PC-3 (cell line): ENCODE data around the gene PRKAR2B. TPM values are rescaled to one million over a fixed set of nuclear protein-coding genes. Genes with fewer than 3 reads are reported as not detected.

Source experiments
- ATAC-seq: fragments of 200-7000 bp; cut with Tn5 transposase; 2 replicates; pipeline ENCODE4 v1.9.1; 2020; ENCODE audit warnings: mild to moderate bottlenecking, moderate library complexity
- BruUV-seq: library from RNA; stranded (reverse); fragments of 400-500 nt; replicated peaks from 2 replicates; lab custom pipeline; 2021; lab: Mats Ljungman, UMichigan
- CTCF ChIA-PET: fragments of 300-600 bp; sonication (Branson Sonifier 250); formaldehyde crosslinking; loops from one replicate; lab custom pipeline; 2022; ENCODE audit warnings: antibody characterized with exemption; lab: Charles Lee
- POLR2A ChIA-PET: fragments of 300-600 bp; sonication (Branson Sonifier 250); formaldehyde crosslinking; loops from one replicate; lab custom pipeline; 2022; ENCODE audit warnings: antibody characterized with exemption; ENCODE audit not compliant: unreplicated experiment; lab: Charles Lee
- DNase-seq: peaks from one replicate; pipeline ENCODE4 v3.0.0-alpha.2; 2015
- H2AFZ ChIP-seq: fragments of 300-600 bp; sonication (generic); 2 replicates; pipeline ENCODE4 v1.6.0; 2016; ENCODE audit warnings: antibody characterized with exemption, low read length
- H3F3A ChIP-seq: fragments of 300-600 bp; sonication (generic); one replicate; pipeline ENCODE4 v1.6.0; 2017; ENCODE audit warnings: antibody characterized with exemption, low read length, control low read depth, mild to moderate bottlenecking; ENCODE audit not compliant: unreplicated experiment
- H3K27ac ChIP-seq: fragments of 300-600 bp; sonication (generic); 2 replicates; pipeline ENCODE4 v1.5.1; 2016; ENCODE audit warnings: mild to moderate bottlenecking, low read length
- H3K27me3 ChIP-seq: fragments of 300-600 bp; sonication (generic); 2 replicates; pipeline ENCODE4 v1.6.1; 2016; ENCODE audit warnings: low read length, mixed read lengths
- H3K36me3 ChIP-seq: fragments of 300-600 bp; sonication (generic); 2 replicates; pipeline ENCODE4 v1.6.1; 2016; ENCODE audit warnings: low read depth, mixed run types, low read length, mixed read lengths
- H3K4me1 ChIP-seq: fragments of 300-600 bp; sonication (generic); 2 replicates; pipeline ENCODE4 v1.5.1; 2016; ENCODE audit warnings: low read length; ENCODE audit not compliant: insufficient read depth
- H3K4me2 ChIP-seq: fragments of 300-600 bp; sonication (generic); 2 replicates; pipeline ENCODE4 v1.6.0; 2016; ENCODE audit warnings: low read length
- H3K4me3 ChIP-seq: fragments of 300-600 bp; sonication (generic); 2 replicates; pipeline ENCODE4 v1.5.1; 2016; ENCODE audit warnings: mild to moderate bottlenecking, low read length, mixed read lengths
- H3K79me2 ChIP-seq: fragments of 300-600 bp; sonication (generic); 2 replicates; pipeline ENCODE4 v1.6.1; 2017; ENCODE audit warnings: low read length, mixed read lengths
- H3K9ac ChIP-seq: fragments of 300-600 bp; sonication (generic); 2 replicates; pipeline ENCODE4 v1.6.0; 2016; ENCODE audit warnings: mild to moderate bottlenecking, low read length
- H3K9me2 ChIP-seq: fragments of 300-600 bp; sonication (generic); replicated peaks from 2 replicates; pipeline ENCODE4 v1.6.1; 2016; ENCODE audit warnings: mixed run types, low read length, mixed read lengths
- H3K9me3 ChIP-seq: fragments of 300-600 bp; sonication (generic); 2 replicates; pipeline ENCODE4 v1.6.1; 2016; ENCODE audit warnings: low read length, mixed read lengths
- H4K20me1 ChIP-seq: fragments of 300-600 bp; sonication (generic); 2 replicates; pipeline ENCODE4 v1.6.1; 2016; ENCODE audit warnings: low read length, mixed read lengths
- CTCF ChIP-seq: fragments of 300-600 bp; sonication (generic); conservative IDR thresholded peaks from 2 replicates; pipeline ENCODE4 v1.5.1; 2017; ENCODE audit warnings: antibody characterized with exemption, low read depth, mild to moderate bottlenecking, low read length
- EZH2 ChIP-seq: fragments of 300-600 bp; sonication (generic); IDR thresholded peaks from one replicate; pipeline ENCODE4 v1.6.1; 2017; ENCODE audit warnings: antibody characterized with exemption, mild to moderate bottlenecking, low read length; ENCODE audit not compliant: unreplicated experiment
- EZH2phosphoT487 ChIP-seq: fragments of 300-600 bp; sonication (generic); IDR thresholded peaks from 2 replicates; pipeline ENCODE4 v1.6.1; 2018; ENCODE audit warnings: mild to moderate bottlenecking, antibody characterized with exemption, low read length, borderline replicate concordance
- intact Hi-C: fragments of 100-400 bp; cut with micrococcal nuclease; formaldehyde crosslinking; loops from 2 replicates; pipeline ENCODE4 v1.9.0; 2023
- total RNA-seq: library from RNA; depleted of rRNA; stranded (reverse); fragments of >200 nt; gene quantifications from 2 replicates; pipeline ENCODE4 v1.2.3, GENCODE V29; 2014

Gene PRKAR2B
- total RNA-seq, 1 experiment from 2014 or later: 0.29 TPM

- Histone ChIP-seq H3K27me3 (peaks cover 28% of the 10 kb centered on the region), H3F3A (no peaks in the 10 kb centered on the region), H3K4me2 (no peak overlapping the region), H3K9me2 (no peaks in the 10 kb centered on the region), H2AFZ (no peak overlapping the region), H3K9ac (no peak overlapping the region), H3K36me3 (no peaks in the 10 kb centered on the region), H3K4me1 (no peaks in the 10 kb centered on the region), H3K27ac (no peak overlapping the region), H4K20me1 (no peaks in the 10 kb centered on the region), H3K79me2 (no peaks in the 10 kb centered on the region), H3K4me3 (no peak overlapping the region), H3K9me3 (no peaks in the 10 kb centered on the region)
- no peak for ATAC-seq
- no TSS peak for BruUV-seq
- ChIA-PET POLR2A (no interaction called here), CTCF (interaction anchor here (0.5 kb wide), 1 partner anchor 110 kb away, joined by 5 read pairs; no protein-coding TSS in a partner anchor)
- intact Hi-C loops: no loop called here
- TF ChIP-seq EZH2phosphoT487 (no peak), EZH2 (no peak), CTCF (no peak)
- DNase-seq: no peak
These were observed 12.9 kb downstream of the PRKAR2B start for GRCh38 chr7:107057474-107057833.

DNA sequence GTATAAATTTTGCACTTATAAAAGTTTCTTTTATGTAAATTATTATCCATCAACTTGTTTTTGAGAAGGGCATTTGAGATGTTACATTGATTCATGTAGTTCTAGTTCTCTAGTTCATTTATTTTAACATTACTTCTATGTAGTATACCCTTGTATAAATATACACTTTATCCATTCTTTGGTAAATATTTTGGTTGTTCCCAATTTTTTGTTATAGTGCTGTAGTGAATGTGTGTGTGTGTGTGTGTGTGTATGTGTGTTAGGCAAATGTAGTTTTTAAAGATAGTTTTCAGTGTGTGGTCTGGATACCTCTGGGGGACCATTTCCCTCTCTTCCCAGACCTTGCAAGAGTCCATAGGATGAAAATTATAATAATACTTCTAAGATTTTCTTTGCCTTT, 15.0 kb downstream of the PRKAR2B start:
- H3K36me3 ChIP-seq: no peaks in the 10 kb centered on the region
- H3K4me2 ChIP-seq: no peak overlapping the region
- H3K9me2 ChIP-seq: no peaks in the 10 kb centered on the region
- H4K20me1 ChIP-seq: no peaks in the 10 kb centered on the region
- no peak overlapping the region for H3K4me3 ChIP-seq
- H3K9ac ChIP-seq: no peak overlapping the region
- no peak overlapping the region for H2AFZ ChIP-seq
- no peak for ATAC-seq
- POLR2A ChIA-PET: no interaction called here
- TF ChIP-seq CTCF: no peak
- no peak for TF ChIP-seq EZH2phosphoT487
- no peak for TF ChIP-seq EZH2
- no TSS peak for BruUV-seq
- no peaks in the 10 kb centered on the region for H3F3A ChIP-seq
- intact Hi-C loops: no loop called here
- H3K27me3 ChIP-seq: peaks cover 37% of the 10 kb centered on the region
- no peak for DNase-seq
- H3K4me1 ChIP-seq: no peaks in the 10 kb centered on the region
- CTCF ChIA-PET: no interaction called here
- H3K9me3 ChIP-seq: no peaks in the 10 kb centered on the region
- no peaks in the 10 kb centered on the region for H3K79me2 ChIP-seq
- no peak overlapping the region for H3K27ac ChIP-seq

DNA sequence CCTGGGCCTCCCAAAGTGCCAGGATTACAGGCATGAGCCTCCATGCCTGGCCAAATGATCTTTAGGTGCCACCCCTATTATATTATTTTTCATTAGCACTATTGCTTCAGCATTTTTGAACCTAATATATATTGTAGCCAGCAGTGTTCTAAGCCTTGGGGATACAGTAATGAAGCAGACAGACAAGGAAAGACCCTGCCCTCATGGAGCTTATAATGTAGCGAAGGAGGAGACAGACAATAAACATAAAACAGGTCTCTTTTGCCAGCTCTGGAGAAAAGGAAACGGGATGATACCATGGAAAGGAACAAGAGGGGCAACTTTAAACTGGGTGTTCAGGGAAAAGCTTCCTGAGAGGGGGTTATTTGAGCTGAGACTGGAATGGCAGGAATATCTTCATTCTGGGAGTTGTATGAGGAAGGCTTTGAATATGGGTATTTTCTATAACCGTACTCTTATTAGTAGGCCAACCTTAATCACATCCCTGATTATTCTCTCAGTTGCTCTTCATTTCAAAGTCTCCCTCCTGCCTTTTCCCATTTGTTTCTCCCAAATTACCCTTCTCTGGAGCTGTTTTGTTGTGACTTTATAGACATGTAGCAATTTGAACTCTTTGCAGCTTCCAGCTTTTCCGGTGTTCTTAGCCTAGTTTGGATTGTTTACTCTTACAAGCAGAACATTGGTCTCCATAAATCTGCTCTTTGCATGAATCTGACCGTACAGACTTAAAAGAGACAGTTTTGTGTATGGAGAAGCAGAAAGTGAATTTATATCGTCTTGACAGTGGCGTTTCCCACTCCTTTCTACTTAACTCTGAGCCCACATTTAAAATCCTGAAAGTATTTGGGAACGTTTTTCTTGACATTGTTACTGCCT, 19.0 kb downstream of the PRKAR2B start:
- no peak overlapping the region for H3K4me2 ChIP-seq
- H3K9me3 ChIP-seq: no peaks in the 10 kb centered on the region
- no peaks in the 10 kb centered on the region for H3K36me3 ChIP-seq
- BruUV-seq: no TSS peak
- ATAC-seq (no peak), DNase-seq (no peak)
- no peaks in the 10 kb centered on the region for H3K4me1 ChIP-seq
- H3F3A ChIP-seq: no peaks in the 10 kb centered on the region
- intact Hi-C loops: no loop called here
- H2AFZ ChIP-seq: no peak overlapping the region
- no peaks in the 10 kb centered on the region for H3K79me2 ChIP-seq
- ChIA-PET POLR2A (no interaction called here), CTCF (no interaction called here)
- H3K4me3 ChIP-seq: no peak overlapping the region
- TF ChIP-seq CTCF (no peak), EZH2 (no peak), EZH2phosphoT487 (no peak)
- no peaks in the 10 kb centered on the region for H3K9me2 ChIP-seq
- H3K27ac ChIP-seq: no peak overlapping the region
- peaks cover 56% of the 10 kb centered on the region for H3K27me3 ChIP-seq
- no peak overlapping the region for H3K9ac ChIP-seq
- no peaks in the 10 kb centered on the region for H4K20me1 ChIP-seq
